ENCODE data around the gene VTI1A.

Gene VTI1A

DNA sequence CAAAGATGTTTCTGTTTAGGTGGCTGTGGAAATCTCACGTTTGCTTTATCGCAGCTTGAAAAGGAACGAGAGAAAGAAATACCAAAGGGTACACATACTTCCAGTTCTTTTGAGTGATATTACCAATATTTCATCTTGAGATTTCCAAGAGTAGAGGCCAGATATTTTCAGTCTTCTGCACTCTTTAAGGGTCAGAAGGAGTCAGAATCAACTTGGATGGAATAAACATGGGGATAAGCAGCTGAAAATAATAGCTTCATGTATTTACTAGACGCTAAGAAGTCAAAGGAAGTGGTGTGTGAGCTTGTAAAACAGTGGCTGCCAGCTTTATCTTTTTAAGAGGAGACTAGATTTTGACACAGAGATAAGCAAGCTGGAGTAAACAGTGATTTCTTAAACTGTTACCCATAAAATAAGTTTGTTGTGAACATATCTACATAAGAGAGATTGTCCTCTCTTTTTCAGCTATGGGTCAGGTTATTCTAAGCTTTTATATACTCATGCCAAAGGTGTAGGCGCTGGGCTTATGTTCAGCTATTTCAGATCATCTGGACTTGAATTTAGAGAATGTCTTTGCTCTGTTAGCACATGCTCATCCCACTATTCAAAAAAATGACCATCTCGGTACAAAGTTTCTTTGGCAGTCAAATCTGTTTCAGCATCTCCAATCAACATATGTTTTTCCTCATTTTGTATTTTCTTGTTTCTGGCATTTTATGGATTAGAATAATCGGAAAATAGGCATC is 332.2 kb downstream of the VTI1A start:
- DNase-seq: no peak

DNA sequence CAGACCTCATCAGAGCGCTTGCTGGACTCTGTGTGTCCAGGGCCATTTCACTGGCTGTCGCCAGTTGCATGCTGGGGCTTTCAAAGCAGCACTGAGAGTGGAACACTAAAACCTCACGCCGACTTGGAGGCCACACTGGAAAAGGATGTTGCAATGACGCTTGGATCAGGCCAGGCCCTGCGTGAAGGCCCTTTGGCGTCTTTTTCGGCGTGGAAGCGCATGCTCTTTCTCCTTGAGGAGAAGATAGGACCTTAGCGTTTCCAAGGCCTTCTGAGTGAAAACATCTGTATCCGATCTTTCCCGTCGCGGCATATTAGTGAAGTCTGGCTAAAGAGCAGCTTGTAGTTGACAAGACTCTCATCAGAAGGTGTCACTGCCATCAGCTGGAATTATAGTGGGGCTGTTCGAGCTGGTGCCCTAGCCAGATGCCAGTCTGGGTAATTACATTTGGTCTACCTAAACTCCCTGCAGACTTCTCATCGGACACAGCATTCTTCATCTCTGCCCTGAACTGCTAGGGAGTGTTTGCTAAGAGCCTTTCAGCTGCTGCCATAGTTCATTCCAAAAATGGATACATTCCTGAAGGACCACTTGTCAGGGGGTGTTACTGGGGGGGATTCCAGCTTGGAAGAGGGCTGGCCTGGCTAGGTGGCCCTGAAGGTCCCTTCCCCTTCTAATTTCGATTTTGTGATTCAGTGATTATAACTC is 335.3 kb downstream of the VTI1A start:
- no peak for DNase-seq

DNA sequence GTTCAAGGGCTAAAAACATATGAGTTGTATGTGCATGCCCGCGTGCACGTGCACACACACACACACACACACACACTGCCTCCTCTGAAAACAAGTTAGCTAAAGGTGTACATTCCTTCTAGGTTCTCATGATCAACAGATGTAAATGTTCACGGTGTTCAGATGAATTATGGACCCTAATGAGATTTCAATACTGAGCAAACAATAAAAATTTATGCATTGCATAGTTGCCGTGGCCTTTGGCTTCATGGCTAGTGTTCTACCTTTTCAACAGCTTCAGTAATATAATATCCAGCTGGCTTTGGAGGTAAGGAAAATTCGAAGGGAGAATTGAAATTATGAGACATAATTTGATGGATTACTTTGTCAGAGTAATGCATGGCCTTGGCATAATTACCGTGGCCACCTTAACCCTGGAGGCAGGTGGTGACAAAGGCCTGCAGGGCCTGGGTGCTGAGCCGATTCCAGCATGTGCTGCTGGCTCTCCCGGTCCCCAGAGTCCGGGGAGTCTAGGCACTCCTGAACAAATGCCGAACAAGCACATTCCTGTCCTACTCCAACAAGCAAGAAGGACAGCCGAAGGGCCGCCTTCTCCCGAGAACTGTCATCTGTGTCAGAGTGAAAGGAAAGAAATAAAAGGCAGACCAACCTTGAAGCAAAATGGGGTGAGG is 336.5 kb downstream of the VTI1A start:
- DNase-seq: no peak

DNA sequence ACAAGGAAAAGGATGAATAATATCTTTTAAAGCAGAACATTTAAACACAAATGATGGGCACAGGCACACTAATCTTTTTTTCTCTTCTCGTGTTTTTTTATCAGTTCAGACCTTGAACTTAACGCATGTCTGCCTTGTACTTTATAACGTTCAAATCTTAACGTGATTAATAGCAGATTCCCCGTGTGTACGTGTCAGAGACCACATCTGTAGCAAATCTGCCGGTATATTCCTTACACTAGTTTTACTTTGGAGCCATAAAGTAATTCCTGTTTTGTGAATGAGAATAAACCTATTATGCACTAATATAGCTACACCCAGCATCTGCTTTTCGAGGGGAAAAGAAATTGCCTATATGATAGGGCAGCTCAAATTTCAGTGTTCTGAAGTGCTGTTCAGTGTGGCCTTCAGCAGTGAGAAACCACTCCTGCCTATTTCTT is 337.0 kb downstream of the VTI1A start:
- DNase-seq: no peak

DNA sequence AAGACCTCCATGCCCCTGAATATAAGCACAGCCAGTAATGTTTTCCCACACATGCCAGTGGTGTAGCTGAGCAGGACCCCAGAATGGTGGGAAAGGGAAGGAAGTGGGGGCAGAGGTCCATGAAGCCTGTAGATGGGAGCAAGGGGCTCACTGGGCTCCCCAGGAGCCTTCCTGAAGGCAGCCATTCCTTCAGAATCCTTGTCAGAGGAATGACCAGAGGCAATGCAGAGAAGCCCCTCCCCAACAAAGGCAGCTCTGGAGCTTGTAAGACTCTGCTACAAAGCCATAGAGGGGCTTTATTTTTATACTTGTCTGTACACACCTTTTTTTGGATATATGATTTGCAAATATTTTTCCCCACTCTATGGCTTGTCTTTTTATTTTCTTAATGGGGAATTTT is 338.1 kb downstream of the VTI1A start:
- DNase-seq: no peak

DNA sequence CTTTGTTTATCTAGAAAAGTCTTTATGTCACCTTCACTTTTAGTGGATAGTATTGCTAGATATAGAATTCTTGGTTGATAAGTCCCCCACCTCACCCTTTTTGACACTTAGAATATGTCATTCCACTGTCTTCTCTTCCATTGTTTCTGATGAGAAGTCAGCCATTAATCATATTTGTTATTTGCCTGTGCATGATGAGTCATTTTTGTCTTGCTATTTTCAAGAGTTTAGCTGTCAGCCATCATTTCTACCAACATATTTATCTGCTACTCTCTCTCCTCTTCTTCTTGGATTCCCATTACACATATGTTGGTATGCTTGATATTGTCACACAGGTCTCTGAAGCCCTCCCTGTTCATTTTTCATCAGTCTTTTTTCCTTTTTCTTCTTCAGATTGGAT is 342.2 kb downstream of the VTI1A start:
- no peak for DNase-seq

DNA sequence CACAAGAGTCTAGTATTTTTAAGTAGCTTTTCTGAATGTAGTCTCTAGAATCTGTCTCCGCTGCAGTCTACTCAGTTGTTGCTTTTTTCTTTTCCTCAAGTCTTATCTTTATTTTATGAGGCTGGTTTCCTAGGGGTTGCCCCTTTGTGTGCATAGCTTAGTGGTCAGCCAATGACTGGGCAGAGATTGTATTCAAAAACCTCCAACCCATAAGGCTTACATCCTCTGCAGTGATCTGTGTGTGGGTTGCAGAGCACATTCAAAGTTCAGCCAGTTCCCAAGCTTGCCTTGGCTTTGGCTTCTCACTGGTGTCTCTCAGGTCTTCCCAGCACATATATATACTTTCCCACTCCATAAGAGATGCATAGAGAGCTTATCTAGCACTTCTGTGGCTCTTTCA is 343.0 kb downstream of the VTI1A start:
- no peak for DNase-seq

DNA sequence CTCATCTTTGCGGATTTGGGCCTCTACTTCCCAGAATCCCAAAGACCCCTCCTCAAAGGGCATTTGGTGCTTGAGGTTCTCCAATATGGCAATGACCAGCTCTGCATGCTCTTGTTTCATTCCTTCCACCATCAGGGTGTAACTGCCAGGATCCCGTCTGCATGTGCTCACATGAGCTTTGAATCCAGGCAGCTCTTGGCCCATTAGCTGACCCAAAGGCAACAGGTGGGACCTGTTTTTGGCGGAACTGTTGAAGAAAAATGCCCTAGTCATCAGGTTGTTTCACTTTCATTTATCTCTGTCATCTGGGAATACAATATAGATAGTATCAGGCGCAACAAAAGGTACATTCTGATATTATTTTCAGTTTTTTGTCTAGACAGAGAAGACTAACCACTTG is 343.9 kb downstream of the VTI1A start:
- DNase-seq: no peak

DNA sequence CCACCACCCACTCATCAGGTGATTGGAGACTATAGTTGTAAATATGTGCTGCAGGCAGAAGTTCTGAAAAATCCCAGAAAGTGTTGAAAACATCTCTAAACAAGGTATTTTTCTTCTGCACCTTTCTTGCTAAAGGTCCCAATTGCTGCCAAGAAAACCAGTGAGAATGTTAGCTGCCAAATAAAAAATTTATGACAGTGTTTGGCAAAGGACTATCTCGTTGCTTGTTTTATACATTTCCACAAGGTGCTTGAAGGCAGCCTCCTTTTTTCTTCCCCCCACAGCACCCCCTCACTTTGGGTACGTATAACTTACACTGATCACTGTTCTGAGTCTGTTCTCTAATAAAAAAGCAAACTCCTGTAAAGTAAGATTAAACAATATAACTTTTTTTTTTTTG is 344.4 kb downstream of the VTI1A start:
- DNase-seq: no peak

DNA sequence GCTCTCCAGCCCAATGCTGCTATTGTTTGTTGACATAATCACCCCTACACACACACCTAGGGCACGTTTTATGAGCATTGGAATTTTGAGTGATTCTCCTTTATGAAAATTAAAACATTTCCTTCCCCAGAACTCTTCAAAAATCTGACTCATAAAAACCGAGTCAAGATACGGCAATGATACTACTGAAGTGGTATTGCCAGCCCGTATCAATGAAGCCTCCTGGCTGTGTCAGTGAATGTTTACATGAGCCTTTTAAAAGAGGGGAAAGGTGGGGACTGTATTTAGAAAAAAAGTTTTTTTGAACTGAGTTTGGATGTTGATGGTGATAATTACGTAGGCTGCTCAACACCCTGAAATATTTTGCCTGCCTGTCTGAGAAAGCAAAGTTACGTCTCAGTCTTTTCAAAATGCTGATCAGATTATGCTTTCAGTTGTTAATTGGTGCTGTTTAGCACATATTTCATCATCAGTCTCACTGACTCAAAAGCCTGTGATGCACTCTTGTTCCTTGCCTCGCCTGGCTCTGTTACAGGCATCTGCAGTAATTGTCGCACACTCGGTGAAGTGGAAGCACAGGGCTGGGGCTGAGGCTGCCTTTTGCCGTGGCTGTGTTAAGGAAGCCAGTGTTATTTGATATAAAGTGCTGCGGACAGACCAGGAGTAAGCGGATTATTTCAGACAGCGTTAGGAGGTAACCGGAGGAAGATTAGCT is 345.6 kb downstream of the VTI1A start:
- DNase-seq: peak in 33 of 56 donors; percentile 6 to 71 (median 27)

DNA sequence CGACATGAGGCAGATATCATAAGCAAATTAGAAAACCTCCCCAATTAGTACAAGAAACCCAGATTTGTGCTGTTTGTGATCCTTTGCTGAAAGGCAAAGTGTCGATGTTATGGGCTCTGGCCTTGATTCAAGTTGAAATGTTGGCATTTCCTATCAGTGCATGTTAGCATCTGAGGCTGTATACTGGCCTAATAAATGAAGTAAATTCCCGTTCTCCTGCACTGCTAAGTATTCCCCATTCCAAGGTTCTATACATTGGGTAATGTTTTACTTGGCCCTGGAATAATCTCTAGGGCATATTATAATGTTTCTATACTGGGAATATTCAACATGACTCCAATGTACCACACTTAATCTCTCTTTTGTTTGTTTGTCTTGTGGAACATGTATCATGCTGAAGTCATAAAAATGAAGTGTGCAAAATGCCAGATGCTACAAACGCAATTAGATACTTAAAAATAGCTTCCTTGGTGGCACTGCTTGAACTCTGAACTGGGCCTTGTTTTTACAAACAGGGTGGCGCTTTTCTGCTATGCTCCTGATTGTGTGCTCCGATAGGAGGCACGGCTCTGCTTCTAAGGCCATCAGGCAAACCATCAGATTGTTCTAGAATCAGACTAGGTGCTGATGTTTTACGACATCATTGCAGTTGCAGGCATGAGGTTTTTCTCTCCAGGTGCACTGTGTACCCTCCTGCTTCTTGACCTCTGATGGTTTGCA is 346.3 kb downstream of the VTI1A start:
- DNase-seq: no peak

DNA sequence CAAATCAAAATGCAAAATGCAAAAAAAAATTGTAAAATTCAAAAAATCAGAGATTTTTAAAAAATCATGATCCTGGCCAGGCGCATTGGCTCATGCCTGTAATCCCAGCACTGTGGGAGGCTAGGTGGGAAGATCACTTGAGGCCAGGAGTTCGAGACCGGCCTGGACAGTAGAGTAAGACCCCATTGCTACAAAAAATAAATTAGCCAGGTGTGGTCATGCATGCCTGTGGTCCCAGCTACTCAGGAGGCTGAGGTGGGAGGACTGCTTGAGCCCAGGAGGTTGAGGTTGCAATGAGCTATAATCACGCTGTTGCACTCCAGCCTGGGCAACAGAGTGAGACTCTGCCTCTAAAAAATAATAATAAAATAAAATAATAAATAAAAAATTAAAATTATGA is 347.2 kb downstream of the VTI1A start:
- no peak for DNase-seq

DNA sequence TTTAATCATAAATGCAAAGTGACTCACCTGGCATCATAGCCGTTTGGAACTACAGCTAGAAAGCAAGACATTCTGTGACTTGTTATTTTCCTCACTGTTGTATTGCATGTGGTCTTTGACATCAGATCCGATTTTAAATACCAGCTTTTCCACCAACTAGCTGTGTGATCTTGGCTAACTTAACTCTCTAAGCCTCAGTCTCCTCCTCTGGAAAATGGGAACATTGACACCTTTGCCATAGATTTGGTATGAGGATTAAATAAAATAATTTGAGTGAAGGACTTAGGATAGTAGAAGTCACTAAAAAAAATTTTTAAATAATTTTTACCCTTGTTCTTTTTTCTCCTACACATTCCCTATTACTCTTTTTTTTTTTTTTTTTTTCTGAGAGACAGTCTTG is 348.1 kb downstream of the VTI1A start:
- DNase-seq: no peak

DNA sequence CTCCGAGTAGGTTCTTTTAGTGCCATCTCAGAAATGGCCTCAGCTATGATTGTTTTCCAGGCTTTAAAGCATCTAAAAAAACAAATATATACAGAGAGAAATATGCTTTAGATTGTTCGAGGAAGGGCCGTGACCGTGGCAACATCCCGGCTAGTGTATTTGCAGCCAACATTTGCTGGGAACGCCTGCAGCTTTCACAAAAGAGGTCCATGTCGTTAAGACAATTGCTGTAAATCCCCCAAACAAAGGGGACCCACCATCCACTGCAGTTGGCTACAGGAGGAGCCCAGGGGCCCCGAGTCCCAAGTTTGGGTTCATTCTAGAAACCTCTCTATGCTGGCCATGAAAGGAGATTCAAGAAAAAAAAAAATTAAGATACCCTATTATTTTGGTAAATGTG is 350.2 kb downstream of the VTI1A start:
- no peak for DNase-seq

DNA sequence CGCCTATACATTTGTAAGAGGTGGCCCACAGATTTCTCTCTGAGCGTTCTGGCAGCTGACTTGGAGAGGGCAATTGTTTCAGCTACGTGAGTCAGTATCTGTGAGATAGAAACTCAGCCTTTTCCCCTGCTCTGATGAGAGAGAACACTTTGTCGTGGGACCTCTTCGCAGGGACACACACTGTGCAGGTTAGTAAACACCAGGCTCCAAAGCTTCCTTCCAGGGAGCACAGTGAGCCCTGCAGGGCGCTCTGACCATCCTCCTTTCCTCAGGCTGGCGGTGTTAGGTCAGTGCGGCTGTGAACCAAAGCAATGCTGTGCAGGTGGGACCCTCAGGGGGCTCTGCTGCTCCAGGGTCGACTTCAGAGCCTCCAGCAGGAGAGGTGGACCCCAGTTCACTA is 350.8 kb downstream of the VTI1A start:
- DNase-seq: no peak

DNA sequence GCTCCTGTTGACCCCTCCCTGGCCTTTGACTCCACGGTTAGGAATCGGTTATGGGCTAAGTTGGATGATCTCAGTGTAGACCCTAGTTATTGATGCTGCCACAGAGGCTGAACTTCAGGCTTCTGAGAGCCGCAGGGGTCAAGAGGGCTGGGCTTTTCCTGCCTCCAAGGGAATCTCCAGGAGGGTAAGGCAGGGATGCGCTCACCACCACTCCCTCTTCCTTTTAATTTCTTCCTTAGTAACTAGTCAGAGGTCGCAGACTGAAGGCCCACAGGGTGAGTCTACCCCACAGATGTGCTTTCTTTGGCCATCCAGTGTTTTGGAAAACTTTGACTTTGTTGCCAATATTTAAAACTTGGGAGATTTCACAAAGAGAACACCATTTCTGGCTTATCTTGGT is 352.0 kb downstream of the VTI1A start:
- no peak for DNase-seq

DNA sequence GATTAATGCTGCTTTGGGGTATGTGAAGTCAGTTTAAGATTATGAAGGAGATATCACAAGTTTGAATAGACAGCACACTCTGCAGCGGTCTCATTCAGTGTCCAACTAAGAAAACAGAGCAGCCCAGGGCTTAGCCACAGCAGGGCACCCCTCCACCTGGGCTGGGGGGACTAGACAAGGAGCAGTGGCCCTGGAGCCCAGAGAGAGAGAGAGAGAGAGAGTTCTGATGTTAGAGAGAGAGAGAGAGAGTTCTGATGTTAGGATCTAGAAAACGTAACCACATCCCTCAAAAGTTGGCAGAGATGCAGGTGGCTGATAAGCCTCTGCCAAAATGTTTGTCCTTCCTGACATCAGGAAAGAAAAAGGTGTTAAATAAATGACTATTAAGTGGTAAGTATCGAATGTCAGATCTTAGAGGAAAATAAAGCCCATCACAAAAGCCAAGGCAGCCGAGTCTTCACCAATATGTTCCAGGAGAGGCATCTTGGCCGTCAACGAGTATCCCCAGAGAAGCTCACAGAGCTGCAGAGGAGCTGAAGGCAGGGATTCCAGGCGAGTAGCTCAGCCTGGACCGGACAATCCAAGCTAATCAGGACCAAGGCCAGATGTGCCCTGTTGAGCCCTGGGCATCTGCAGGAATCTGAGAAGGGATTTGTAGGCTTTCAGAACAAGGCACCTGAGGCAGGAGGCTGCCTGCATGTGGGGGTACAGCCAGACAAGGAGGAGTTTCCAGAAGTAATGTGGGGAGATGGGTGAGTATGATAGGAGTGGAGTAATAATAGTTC is 352.9 kb downstream of the VTI1A start:
- no peak for DNase-seq

DNA sequence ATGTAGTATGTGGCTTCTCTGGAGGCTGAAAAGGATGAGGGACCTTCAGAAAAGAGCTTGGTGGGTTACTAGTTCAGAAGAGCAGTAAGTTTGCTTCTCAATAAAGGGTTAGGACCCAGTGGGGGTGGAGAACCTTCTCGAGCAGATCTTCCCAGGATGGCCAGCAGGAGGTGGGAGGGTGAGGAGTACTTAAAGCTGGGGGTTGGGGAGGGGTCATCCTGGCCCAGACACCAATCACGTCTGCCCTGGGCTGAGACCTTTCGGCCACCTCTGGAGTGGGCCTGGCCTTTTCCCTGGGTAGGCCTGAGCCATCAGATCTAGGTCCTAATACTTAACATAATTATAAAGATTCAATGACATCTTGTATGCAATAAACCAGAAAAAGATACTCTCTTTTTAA is 354.0 kb downstream of the VTI1A start:
- no peak for DNase-seq

DNA sequence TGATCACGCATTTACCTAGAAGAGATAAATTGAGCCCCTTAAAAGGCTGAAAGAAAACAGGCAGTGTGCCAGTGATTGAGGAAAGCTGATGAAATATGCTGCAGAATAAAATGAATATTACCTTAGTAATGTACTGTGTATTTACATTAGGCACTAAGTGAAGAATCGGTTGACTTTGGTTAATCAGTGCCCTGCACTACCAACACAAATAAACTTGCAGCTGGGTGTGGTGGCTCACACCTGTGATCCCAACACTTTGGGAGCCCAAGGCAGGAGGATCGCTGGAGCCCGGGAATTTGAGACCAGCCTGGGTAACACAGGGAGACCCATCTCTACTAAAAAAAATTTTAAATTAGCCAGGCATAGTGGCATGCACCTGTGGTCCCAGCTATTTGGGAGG is 354.7 kb downstream of the VTI1A start:
- no peak for DNase-seq

DNA sequence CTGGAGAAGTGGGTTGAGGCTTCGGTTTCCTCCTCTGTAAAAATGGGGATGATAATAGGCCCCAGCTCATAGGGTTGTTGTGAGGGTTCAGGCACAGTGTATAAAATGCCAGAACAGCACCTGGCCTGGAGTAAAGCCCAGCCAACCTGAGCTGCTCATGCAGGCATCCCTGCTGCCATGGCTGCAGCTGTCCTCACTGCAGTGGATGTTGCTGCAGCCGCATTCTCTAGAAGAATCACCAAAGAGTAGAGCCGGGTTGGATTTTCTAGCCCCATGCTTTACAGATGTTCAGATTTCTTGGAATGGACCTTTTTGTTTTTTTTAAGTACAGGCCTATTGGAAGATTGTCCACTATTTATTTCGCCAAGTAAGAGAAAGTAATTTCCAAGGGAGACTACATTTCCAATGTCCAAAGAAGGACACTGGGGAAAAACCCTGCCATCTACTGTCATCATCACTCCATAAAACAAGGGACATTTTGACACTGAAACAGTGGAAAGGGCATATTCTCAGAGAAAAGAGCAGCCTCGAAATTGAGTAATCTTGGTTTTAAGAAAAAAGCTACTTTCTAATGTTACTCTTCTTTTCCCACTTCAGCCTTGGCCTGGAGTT is 355.5 kb downstream of the VTI1A start:
- DNase-seq: no peak

Data from nucleus accumbens (tissue), 56 donors.